Fibroblast of skin of back (primary cell): ENCODE data around the gene CHFR.
"Not testable (repeated sequence)": the region's sequence is repeated elsewhere in the genome, so short reads cannot be mapped to it uniquely, and the experiment has no call there.

Experiments used
- DNase-seq: peaks from one replicate; pipeline ENCODE4 v3.0.0-alpha.2; 2013

The CHFR gene

DNA sequence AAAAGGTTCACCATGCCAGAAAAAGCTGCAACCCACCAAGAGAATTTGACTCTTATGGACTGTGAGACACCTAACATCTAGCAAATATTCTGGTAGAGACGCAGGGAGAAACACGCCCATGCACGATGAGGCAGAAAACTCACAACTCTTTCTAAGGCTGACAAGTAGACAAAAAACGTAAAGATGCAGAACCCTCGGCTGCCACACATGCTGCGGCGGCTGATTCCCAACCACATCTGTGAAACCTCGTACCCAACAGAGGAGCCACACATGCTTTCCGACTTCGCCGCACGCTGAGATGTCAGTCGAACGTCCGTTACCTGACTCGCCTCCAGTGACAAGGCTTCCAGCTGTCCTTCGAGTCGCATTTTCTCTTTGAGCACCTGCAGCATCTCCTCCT, 80.5 kb downstream of the CHFR start:
- DNase-seq, result no peak

GRCh38 chr12:132804426-132804861, 83.0 kb downstream of the CHFR start:
- no peak for DNase-seq

DNA sequence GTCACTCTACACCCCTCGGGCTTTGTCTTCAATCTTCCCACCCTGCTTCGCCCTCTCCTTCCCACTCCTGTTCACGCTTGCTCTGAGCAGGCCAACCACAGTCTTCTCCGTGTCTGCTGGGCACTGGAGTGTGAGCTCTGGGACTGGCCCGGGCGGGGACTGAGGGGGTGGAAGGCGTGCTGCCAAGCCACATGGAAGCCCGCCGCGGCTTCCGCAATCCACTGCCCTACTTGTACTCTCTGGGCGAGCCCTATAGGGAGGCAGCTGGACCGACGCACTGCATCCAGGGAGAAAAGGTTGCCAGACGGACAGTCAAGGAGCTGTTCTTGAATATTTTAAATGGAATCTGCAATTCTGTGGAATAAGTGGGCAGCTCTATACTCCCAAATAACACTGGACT, 83.5 kb downstream of the CHFR start:
- DNase-seq, result no peak

DNA sequence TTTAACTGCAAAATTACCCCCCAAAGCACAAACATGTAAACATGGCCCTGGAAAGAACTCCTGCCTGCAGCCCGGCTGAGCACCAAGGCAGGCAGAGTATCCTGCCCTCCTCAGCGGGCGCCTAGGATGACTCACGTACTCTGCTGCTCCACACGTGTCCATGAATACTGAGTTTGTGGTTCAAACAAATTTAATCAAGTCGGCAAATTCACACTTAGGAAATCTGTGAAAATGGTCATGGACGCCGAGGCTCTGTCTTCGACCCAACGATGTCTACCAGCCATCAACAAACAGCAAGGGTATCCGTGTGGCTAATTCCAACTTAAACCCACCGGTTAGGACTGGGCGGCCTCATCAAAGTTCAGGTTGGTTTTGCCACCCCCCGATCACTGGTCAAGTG, 84.3 kb downstream of the CHFR start:
- DNase-seq, result no peak

- no peak for DNase-seq
Observed at GRCh38 chr12:132801741-132802140, 85.7 kb downstream of the CHFR start.

GRCh38 chr12:132798836-132799235, 88.6 kb downstream of the CHFR start:
- DNase-seq, result no peak

DNA sequence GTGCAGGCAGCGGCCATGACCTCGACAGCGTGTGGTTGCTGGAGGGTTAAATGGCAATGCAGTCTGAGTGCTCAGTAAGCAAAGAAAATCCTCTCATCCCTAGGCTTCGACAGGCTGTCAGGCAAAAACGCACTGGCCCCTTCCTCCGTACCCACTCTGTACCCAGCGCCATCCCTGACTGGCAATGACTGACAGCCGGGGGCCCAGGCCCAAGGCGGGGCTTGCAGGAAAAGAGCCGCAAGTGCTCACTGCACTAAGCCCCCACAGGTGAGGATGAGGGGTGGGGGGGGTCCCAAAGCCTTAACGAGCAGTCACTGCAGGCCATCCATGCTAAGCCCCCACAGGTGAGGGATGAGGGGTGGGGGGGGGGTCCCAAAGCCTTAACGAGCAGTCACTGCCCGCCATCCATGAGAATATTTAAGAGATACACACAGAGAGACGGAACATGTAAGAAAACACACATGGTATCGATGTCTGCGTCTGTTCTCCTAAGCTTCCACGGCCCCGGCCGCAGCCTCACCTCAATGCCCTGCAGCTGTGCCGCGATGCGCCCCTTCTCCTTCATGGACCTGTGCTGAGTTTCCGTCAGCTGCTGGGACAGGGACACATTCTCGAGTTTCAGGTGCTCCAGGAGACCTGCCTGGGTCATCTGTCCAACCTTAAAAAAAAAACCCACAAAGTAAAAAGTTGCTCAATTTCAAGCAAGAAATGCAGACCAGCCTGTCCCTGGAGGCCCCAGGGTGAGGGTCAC, 89.4 kb downstream of the CHFR start:
- no peak for DNase-seq

GRCh38 chr12:132795847-132796246, 91.6 kb downstream of the CHFR start:
- DNase-seq, result no peak

- DNase-seq, result not testable (repeated sequence)
Observed at GRCh38 chr12:132791940-132792339, 95.5 kb downstream of the CHFR start.

GRCh38 chr12:132789099-132789471, 98.3 kb downstream of the CHFR start:
- DNase-seq, result no peak

DNA sequence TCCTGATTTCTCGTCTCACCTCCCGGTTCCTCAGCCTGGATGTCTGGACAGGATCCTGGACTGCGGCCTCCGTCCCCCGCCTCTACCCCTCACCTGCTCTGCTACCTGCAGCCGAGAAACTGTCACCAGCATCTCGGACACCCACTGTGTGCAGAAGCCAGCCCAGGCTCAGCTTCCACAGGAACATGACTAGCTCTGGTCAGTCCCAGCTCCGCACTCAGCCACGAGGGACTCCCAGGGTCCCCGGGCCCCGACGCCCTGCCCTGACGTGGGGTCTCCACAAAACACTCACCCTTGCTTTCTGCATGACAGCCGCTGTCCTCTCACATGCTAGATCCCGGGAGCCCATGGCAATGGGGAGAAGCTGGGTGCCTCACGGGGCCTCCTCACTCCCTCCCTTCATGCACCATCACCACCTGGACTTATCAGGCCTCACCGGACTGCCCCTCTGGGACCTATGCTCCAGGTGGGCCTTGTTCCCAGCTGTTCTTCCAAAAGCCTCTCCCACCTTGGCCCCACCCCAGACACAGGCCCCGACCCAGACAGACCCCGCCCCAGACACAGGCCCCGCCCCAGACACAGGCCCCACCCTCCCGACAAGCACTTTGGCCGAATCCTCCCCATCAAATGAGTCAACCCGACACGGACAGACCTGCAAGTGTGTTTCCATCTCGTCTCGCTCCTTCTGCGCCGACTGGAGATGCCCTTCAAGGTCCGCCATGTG, 98.9 kb downstream of the CHFR start:
- no peak for DNase-seq

DNA sequence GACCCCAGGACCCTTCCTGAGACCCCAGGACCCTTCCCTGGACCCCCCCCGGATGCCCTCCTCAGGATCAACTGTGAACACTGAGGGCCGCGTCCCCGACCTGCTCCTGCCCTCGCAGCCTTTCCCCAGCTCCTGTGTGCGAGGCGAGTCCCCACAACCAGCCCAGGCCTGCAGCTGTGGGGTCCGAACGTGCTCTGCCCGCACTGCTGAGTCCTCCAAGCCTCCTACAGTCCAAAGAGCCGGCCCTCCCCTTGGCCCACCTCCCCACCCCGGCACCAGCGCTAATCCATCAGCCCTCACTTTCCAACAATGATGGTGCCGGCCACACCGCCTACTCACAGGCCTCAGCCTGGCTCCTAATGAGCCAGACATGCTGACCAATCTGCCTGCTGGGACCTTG, 99.5 kb downstream of the CHFR start:
- no peak for DNase-seq

- DNase-seq, result no peak
Observed at GRCh38 chr12:132786192-132786591, 101.2 kb downstream of the CHFR start.

- DNase-seq, result no peak
Observed at GRCh38 chr12:132784580-132784979, 102.8 kb downstream of the CHFR start.

DNA sequence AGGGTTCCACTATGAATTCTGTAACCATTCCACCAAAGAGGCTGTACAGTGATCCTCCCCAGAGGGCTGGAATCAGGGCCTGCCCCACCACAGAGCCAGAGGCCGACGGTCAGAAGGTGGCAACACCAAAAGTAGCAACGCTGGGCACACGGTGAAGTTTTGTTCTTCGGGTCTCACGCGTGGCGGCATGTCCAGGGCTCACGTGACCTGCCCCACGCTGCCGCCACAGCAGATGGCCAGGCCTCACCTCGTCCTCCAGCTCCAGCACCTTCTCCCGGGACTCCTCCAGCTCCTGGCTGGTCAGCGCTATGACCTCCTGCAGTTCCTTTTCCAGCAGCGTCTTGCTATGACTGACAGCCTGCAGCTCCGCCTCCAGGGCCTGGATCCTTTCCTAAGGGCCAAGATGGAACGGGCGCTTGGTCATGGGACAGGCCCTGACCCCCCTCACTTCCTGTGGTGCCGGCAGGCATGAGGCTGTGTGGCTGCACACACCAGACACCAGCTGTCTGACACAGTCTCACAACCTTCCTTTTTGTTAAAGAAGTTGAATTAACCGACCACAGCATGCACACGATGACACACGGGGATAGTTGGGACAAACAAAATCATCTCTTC, 103.4 kb downstream of the CHFR start:
- no peak for DNase-seq
